Endodermal cell (in vitro differentiated cells): ENCODE results near the gene PLCG2. TPM values are rescaled to one million over a fixed set of nuclear protein-coding genes. Genes with fewer than 3 reads are reported as not detected.
"Not testable (repeated sequence)": the region's sequence is repeated elsewhere in the genome, so short reads cannot be mapped to it uniquely, and the experiment has no call there.

ENCODE experiments used
- DNase-seq: peaks from one replicate; pipeline ENCODE4 v3.0.0-alpha.2; 2017
- H3K27ac ChIP-seq: 2 replicates; pipeline ENCODE4 v1.5.1; 2013; ENCODE audit warnings: mild to moderate bottlenecking, low read depth, low read length, moderate library complexity
- H3K27me3 ChIP-seq: 2 replicates; pipeline ENCODE4 v1.6.1; 2013; ENCODE audit warnings: mild to moderate bottlenecking, low read length, moderate library complexity; ENCODE audit not compliant: insufficient read depth, control insufficient read depth, poor library complexity, severe bottlenecking
- H3K36me3 ChIP-seq: 2 replicates; pipeline ENCODE4 v1.7.0; 2013; ENCODE audit warnings: mild to moderate bottlenecking, low read length, moderate library complexity; ENCODE audit not compliant: control insufficient read depth, insufficient read depth
- H3K4me1 ChIP-seq: one replicate; pipeline ENCODE4 v1.7.0; 2013; ENCODE audit warnings: low read length; ENCODE audit not compliant: control insufficient read depth, insufficient read depth
- H3K4me3 ChIP-seq: 2 replicates; pipeline ENCODE4 v1.5.1; 2013; ENCODE audit warnings: mild to moderate bottlenecking, low read length, moderate library complexity
- H3K9ac ChIP-seq: 2 replicates; pipeline ENCODE4 v1.6.1; 2013; ENCODE audit warnings: mild to moderate bottlenecking, low read length, moderate library complexity; ENCODE audit not compliant: poor library complexity, severe bottlenecking; ENCODE audit errors: extremely low read depth
- H3K9me3 ChIP-seq: 2 replicates; pipeline ENCODE4 v1.6.1; 2013; ENCODE audit warnings: mild to moderate bottlenecking, low read length, moderate library complexity; ENCODE audit not compliant: control insufficient read depth
- H3K27ac Mint-ChIP-seq: 2 replicates; pipeline ENCODE4 v1.8.0; 2020; ENCODE audit warnings: mixed read lengths
- H3K27me3 Mint-ChIP-seq: 2 replicates; pipeline ENCODE4 v1.8.0; 2021; ENCODE audit warnings: mild to moderate bottlenecking, mixed read lengths; ENCODE audit not compliant: insufficient read depth
- H3K36me3 Mint-ChIP-seq: 2 replicates; pipeline ENCODE4 v1.8.0; 2020; ENCODE audit warnings: low read depth, mixed read lengths
- H3K4me1 Mint-ChIP-seq: 2 replicates; pipeline ENCODE4 v1.8.0; 2020; ENCODE audit warnings: mixed read lengths
- H3K4me3 Mint-ChIP-seq: 2 replicates; pipeline ENCODE4 v1.8.0; 2020; ENCODE audit warnings: mild to moderate bottlenecking, moderate library complexity, mixed read lengths
- H3K9me3 Mint-ChIP-seq: 2 replicates; pipeline ENCODE4 v1.8.0; 2020; ENCODE audit warnings: mild to moderate bottlenecking, mixed read lengths
- CTCF ChIP-seq: fragments of 200-600 bp; sonication (generic); conservative IDR thresholded peaks from 2 replicates; pipeline ENCODE4 v1.5.0; 2021; ENCODE audit warnings: antibody characterized with exemption, mild to moderate bottlenecking
- WGBS, 2 experiments: methylation state at CpG; one replicate each; pipeline versions ENCODE4 v1.1.5 to v1.1.7; 2013; ENCODE audit warnings: missing lambda C conversion rate in 2 of 2, mixed read lengths in 1 of 2; ENCODE audit not compliant: insufficient coverage in 1 of 2, insufficient read length in 1 of 2; 5-methylcytosine and 5-hydroxymethylcytosine counted together
- total RNA-seq, 2 donors: library from RNA; stranded (reverse); fragmentation: NEBNext Ultra II Directional in 1 of 2; extraction: Animal tissue kit (Norgen Biotek cat#: 25700) in 1 of 2; gene quantifications; 2 replicates in 1 of 2; 3 replicates in 1 of 2; pipeline ENCODE4 v1.2.1, GENCODE V29; 2021

The PLCG2 gene
- total RNA-seq, 2 donors from 2014 or later, result 34.7 to 48.4 TPM

- no peaks in the 10 kb centered on the region for H3K36me3 ChIP-seq
- Mint-ChIP-seq H3K36me3 (peaks cover 10% of the 10 kb centered on the region), H3K4me3 (no peak overlapping the region), H3K27ac (no peak overlapping the region), H3K27me3 (no peaks in the 10 kb centered on the region), H3K4me1 (peaks cover 7% of the 10 kb centered on the region), H3K9me3 (peaks cover 3% of the 10 kb centered on the region)
- no peaks in the 10 kb centered on the region for H3K4me1 ChIP-seq
- 88% methylated on average over 2 of the region's 2 CpGs; no CpG with 5 or more reads in 1 of the 2 experiments for WGBS, 2 experiments
- H3K4me3 ChIP-seq, result no peak overlapping the region
- H3K9me3 ChIP-seq, result no peaks in the 10 kb centered on the region
- no peak overlapping the region for H3K9ac ChIP-seq
- no peak overlapping the region for H3K27ac ChIP-seq
- no peaks in the 10 kb centered on the region for H3K27me3 ChIP-seq
- no peak for DNase-seq
- no peak for TF ChIP-seq CTCF
These were observed 20.0 kb downstream of the PLCG2 start for GRCh38 chr16:81799138-81799504.

- H3K9ac ChIP-seq, H3K27ac Mint-ChIP-seq, H3K36me3 ChIP-seq, H3K9me3 Mint-ChIP-seq, H3K27me3 ChIP-seq, H3K27me3 Mint-ChIP-seq, H3K4me3 Mint-ChIP-seq, H3K4me1 Mint-ChIP-seq, H3K4me3 ChIP-seq, H3K9me3 ChIP-seq, H3K27ac ChIP-seq, DNase-seq, H3K4me1 ChIP-seq: not testable (repeated sequence)
- H3K36me3 Mint-ChIP-seq, result peaks cover 11% of the 10 kb centered on the region
- 84 to 89% methylated on average over 5 of the region's 5 CpGs for WGBS, 2 experiments
These were observed 22.6 kb downstream of the PLCG2 start for GRCh38 chr16:81801724-81802123.

GRCh38 chr16:81803332-81803731 lies 24.2 kb downstream of the PLCG2 start:
- WGBS, 2 experiments, result 97 to 98% methylated on average over 3 of the region's 3 CpGs

More at GRCh38 chr16:81803332-81803731, 24.2 kb downstream of the PLCG2 start:
- H3K27me3 Mint-ChIP-seq, result no peaks in the 10 kb centered on the region
- H3K4me3 Mint-ChIP-seq, result no peak overlapping the region
- H3K27ac ChIP-seq, result no peak overlapping the region
- no peak for DNase-seq
- H3K4me1 ChIP-seq, result no peaks in the 10 kb centered on the region
- H3K36me3 Mint-ChIP-seq, result peaks cover 11% of the 10 kb centered on the region
- H3K4me1 Mint-ChIP-seq, result peaks cover 5% of the 10 kb centered on the region
- peaks cover 3% of the 10 kb centered on the region for H3K9me3 Mint-ChIP-seq
- H3K9me3 ChIP-seq, result no peaks in the 10 kb centered on the region
- no peak overlapping the region for H3K27ac Mint-ChIP-seq
- H3K4me3 ChIP-seq, result no peak overlapping the region
- no peaks in the 10 kb centered on the region for H3K36me3 ChIP-seq
- H3K9ac ChIP-seq, result no peak overlapping the region
- no peak for TF ChIP-seq CTCF
- H3K27me3 ChIP-seq, result no peaks in the 10 kb centered on the region
